VCaP (cell line): Measurements from ENCODE around the gene THBS2.

Experiments used
- H3K27ac ChIP-seq: fragments of 450-650 bp; 2 replicates; pipeline ENCODE4 v1.5.1; 2017
- CTCF ChIP-seq: fragments of 450-650 bp; conservative IDR thresholded peaks from 2 replicates; pipeline ENCODE4 v1.5.1; 2017; ENCODE audit warnings: mild to moderate bottlenecking, moderate library complexity

The THBS2 gene

GRCh38 chr6:169247419-169247818 lies 6.2 kb downstream of the THBS2 start:
- no peak for TF ChIP-seq CTCF
- H3K27ac ChIP-seq: no peak overlapping the region

GRCh38 chr6:169246445-169246844 lies 7.2 kb downstream of the THBS2 start:
- no peak overlapping the region for H3K27ac ChIP-seq
- TF ChIP-seq CTCF: no peak

- no peak for TF ChIP-seq CTCF
Measured at GRCh38 chr6:169244684-169245383, 8.8 kb downstream of the THBS2 start.

GRCh38 chr6:169243661-169244060 lies 10.0 kb downstream of the THBS2 start:
- peak overlapping the region; percentile 42 for H3K27ac ChIP-seq
- TF ChIP-seq CTCF: no peak

More at GRCh38 chr6:169244684-169245383, 8.8 kb downstream of the THBS2 start:
- H3K27ac ChIP-seq: no peak overlapping the region

- TF ChIP-seq CTCF: no peak
- peak overlapping the region; percentile 42 for H3K27ac ChIP-seq
Measured at GRCh38 chr6:169243186-169243585, 10.5 kb downstream of the THBS2 start.

- no peak overlapping the region for H3K27ac ChIP-seq
- TF ChIP-seq CTCF: no peak
Measured at GRCh38 chr6:169241688-169242350, 11.8 kb downstream of the THBS2 start.

GRCh38 chr6:169240591-169241390 lies 12.9 kb downstream of the THBS2 start:
- TF ChIP-seq CTCF: no peak
- H3K27ac ChIP-seq: peak overlapping the region; percentile 47
